Measurements from ENCODE around the gene SUN2. TPM values are rescaled to one million over a fixed set of nuclear protein-coding genes. Genes with fewer than 3 reads are reported as not detected.

Gene SUN2
- total RNA-seq (2022; extraction: Qiagen RNA extraction) = 23.8 to 38.4 TPM (median 36.7 TPM) in 5 replicates

GRCh38 chr22:38755911-38756532, at the start of gene SUN2:
TSS of gene SUN2 (minus strand) at chr22:38755998. CDS start at chr22:38752628, 3,370 bp downstream.

GRCh38 chr22:38793721-38794466, 38.1 kb upstream of the SUN2 start, which contains the start of gene DNAL4:
TSS of gene DNAL4 (minus strand) at chr22:38794143. CDS start at chr22:38782731, 11,412 bp downstream.

GRCh38 chr22:38705235-38706100, 50.3 kb downstream of the SUN2 start, which contains the start of gene GTPBP1:
TSS of gene GTPBP1 (plus strand) at chr22:38705944. CDS start at chr22:38705956, 12 bp downstream.

GRCh38 chr22:38700789-38701628, 54.8 kb downstream of the SUN2 start, which contains the start of gene JOSD1:
TSS of gene JOSD1 (minus strand) at chr22:38700943. CDS start at chr22:38699987, 956 bp downstream.

Other genes with a start within 250 kb of the SUN2 start
- gene DDX17, start 249.7 kb downstream of the SUN2 start, total RNA-seq (2022; extraction: Qiagen RNA extraction) = 87.0 to 97.2 TPM (median 88.3 TPM) in 5 replicates
- gene DMC1, start 185.8 kb downstream of the SUN2 start, total RNA-seq (2022; extraction: Qiagen RNA extraction) = 2.6 to 5.5 TPM (median 5.0 TPM) in 5 replicates
- 0.46 to 1.1 TPM (median 0.80 TPM) in 5 replicates for gene FAM227A, start 99.6 kb downstream of the SUN2 start, total RNA-seq (2022; extraction: Qiagen RNA extraction)
- gene CBY1, start 99.4 kb downstream of the SUN2 start, total RNA-seq (2022; extraction: Qiagen RNA extraction) = 15.0 to 17.1 TPM (median 16.1 TPM) in 5 replicates
- 62.6 to 81.3 TPM (median 70.0 TPM) in 5 replicates for gene TOMM22, start 74.0 kb downstream of the SUN2 start, total RNA-seq (2022; extraction: Qiagen RNA extraction)
- gene JOSD1, start 55.1 kb downstream of the SUN2 start, total RNA-seq (2022; extraction: Qiagen RNA extraction) = 25.9 to 30.6 TPM (median 28.1 TPM) in 5 replicates
- gene GTPBP1, start 50.1 kb downstream of the SUN2 start, total RNA-seq (2022; extraction: Qiagen RNA extraction) = 7.0 to 10.8 TPM (median 10.7 TPM) in 5 replicates
- gene DNAL4, start 38.1 kb upstream of the SUN2 start, total RNA-seq (2022; extraction: Qiagen RNA extraction) = 9.2 to 11.8 TPM (median 10.7 TPM) in 5 replicates
- 10.5 to 15.3 TPM (median 11.9 TPM) in 5 replicates for gene NPTXR, start 88.0 kb upstream of the SUN2 start, total RNA-seq (2022; extraction: Qiagen RNA extraction)
- gene CBX6, start 116.2 kb upstream of the SUN2 start, total RNA-seq (2022; extraction: Qiagen RNA extraction) = 26.0 to 35.1 TPM (median 32.4 TPM) in 5 replicates
- not detected in 5 replicates for gene APOBEC3A, start 201.6 kb upstream of the SUN2 start, total RNA-seq (2022; extraction: Qiagen RNA extraction)
- 27.4 to 32.1 TPM (median 30.0 TPM) in 5 replicates for gene APOBEC3B, start 226.3 kb upstream of the SUN2 start, total RNA-seq (2022; extraction: Qiagen RNA extraction)

All from A549 treated with CORT108297 at 1 μM for 4 hours (cell line).